ENCODE results near the gene QSER1.

DNA sequence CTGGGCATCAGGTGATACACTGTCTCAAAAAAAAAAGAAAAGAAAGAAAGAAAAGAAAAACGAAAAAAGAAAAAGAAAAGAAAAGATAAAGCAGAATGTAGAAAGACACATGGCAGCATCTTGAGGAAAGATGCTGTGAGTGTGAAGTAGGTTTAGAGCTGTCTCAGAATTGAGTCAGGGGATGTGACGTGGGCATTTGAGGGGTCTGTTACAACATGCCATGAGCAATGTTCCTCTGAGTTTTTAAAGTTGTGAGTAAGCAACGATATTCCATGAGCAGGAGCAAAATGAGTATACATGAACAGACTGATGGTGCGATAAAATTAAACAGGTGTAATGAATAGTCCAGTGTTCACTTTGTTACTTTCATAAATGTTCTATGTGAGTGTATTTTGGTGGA lies 11.3 kb upstream of the QSER1 start:
- TF ChIP-seq, protein P1, sequence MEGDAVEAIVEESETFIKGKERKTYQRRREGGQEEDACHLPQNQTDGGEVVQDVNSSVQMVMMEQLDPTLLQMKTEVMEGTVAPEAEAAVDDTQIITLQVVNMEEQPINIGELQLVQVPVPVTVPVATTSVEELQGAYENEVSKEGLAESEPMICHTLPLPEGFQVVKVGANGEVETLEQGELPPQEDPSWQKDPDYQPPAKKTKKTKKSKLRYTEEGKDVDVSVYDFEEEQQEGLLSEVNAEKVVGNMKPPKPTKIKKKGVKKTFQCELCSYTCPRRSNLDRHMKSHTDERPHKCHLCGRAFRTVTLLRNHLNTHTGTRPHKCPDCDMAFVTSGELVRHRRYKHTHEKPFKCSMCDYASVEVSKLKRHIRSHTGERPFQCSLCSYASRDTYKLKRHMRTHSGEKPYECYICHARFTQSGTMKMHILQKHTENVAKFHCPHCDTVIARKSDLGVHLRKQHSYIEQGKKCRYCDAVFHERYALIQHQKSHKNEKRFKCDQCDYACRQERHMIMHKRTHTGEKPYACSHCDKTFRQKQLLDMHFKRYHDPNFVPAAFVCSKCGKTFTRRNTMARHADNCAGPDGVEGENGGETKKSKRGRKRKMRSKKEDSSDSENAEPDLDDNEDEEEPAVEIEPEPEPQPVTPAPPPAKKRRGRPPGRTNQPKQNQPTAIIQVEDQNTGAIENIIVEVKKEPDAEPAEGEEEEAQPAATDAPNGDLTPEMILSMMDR (optimal IDR thresholded peaks at IDR 0.05 in 1 of 3, IDR thresholded peaks at IDR 0.05 in 1 of 3, conservative IDR thresholded peaks at IDR 0.05 in 1 of 3; ENCODE audit: extremely low read depth in 1 of 3, insufficient read depth in 2 of 3, low read length in 3 of 3) = no peak
- no peak for TF ChIP-seq EZH2 (IDR thresholded peaks at IDR 0.05; ENCODE audit: low read length)

Measured in keratinocyte (primary cell).